Left renal pelvis (tissue), 4 donors: ENCODE measurements around the gene ANO10. TPM values are rescaled to one million over a fixed set of nuclear protein-coding genes. Genes with fewer than 3 reads are reported as not detected.
"Not testable (repeated sequence)": the region's sequence is repeated elsewhere in the genome, so short reads cannot be mapped to it uniquely, and the experiment has no call there.

ENCODE experiments used
- DNase-seq, 4 donors: peaks; one replicate each; pipeline ENCODE4 v3.0.0-alpha.2; 2013; ENCODE audit warnings: low read depth in 4 of 4, low spot score in 3 of 4
- polyA plus RNA-seq, 4 donors: library from polyadenylated mRNA; unstranded; fragments of 120-200 nt; gene quantifications; one replicate each; pipeline ENCODE4 v1.2.1, GENCODE V29; 2013; ENCODE audit not compliant: insufficient read length in 4 of 4

Gene ANO10
- polyA plus RNA-seq, 4 donors, result 33.3 to 49.5 (median 35.8) TPM

DNA sequence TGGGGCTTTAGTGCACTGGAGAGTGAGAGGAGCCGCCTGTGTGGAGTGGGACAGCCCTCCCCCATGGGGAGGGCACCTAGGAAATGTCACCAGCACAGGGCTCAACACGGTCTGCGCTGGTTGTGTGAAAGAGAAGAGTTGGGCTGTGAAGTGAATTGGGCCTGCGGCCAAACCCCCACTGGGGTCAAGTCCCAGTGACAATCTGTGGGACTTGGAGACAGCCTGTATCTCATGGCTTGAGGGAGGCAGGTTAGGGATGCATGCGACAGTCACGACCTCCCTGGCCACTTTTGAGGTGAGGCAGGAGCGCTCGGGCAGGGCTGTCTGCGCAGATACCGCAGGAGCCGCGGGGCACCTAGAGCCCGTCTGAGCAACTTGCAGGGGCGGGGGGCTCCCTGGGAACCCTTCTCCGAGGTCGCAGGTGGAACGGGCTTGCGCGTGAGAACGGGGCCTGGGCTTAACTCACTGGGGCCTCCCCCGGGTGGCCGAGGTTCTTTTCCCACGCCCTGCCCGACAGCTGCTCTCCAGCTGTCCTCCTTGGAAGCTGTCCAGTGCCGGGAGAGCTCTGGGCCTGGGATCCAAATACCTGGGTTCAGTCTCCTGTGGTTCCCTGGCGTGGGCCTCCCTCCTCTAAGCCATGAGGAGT, 258.1 kb downstream of the ANO10 start:
- DNase-seq, result no peak

DNA sequence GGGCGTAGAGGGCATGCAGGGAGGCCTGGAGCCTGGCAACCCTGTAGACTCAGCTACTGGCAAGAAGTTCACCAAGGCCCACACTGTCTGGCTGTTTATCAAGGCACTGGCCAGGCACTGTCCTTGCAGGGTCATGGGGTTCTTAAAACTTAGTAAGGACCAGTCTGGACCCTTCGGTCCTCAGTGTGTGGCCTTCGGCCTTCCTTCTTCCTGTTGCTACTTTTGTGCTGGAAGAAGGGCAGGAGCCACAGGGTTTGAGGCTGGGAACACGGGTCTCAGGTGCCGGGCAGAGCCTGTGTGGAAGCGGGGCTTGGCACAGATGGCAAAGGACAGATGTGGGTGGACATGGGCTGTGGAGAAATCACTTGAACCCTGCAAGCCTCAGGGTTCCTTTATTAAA, 258.9 kb downstream of the ANO10 start:
- no peak for DNase-seq

DNA sequence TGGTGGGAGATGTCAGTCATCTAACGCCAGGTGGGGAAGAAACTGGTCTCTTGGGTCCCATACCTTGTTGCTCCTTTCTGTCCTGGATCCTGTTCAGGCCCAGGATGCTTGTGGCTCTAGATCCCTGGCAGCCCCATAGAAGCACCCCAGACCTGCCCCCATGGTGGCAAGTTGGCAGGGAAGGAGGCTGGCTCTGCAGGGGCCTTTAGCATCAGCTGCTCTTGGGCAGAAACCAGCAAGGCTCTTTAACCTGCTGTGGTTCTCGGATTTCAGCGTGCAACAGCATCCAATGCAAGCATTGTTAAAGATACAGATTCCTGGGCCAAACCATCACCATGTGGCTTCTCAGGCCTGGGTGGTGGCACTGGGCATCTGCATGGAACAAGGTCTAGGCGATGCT, 259.6 kb downstream of the ANO10 start:
- no peak for DNase-seq

DNA sequence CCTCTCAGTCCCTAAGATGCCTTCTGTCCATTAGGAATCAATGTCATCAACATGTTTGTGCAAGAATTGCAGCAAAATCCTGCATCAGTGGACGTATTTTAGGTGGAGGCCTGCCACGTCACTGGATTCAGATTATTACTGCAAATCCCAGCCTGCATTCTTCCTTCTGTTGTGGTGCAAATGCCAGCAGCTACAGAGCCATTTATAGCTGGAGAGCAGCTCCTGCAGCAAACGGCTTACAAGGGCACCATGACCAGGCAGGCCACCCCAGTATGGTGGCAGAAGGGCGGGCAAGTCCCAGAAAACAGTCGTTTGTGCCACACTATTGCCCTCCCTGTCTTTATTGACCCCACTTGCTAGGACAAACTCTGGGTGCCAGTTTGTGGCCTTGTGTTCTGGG, 260.7 kb downstream of the ANO10 start:
- DNase-seq, result no peak

DNA sequence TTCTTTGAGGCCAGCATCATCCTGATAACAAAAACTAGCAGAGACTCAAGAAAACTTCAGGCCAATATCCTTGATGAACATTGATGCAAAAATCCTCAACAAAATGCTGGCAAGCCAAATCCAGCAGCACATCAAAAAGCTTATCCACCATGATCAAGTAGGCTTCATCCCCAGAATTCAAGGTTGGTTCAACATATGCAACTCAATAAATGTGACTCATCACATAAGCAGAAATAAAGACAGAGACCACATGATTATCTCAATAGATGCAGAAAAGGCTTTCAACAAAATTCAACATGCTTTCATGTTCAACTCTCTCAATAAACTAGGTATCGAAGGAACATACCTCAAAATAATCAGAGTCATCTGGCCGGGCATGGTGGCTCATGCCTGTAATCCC, 265.8 kb downstream of the ANO10 start:
- not testable (repeated sequence) for DNase-seq

DNA sequence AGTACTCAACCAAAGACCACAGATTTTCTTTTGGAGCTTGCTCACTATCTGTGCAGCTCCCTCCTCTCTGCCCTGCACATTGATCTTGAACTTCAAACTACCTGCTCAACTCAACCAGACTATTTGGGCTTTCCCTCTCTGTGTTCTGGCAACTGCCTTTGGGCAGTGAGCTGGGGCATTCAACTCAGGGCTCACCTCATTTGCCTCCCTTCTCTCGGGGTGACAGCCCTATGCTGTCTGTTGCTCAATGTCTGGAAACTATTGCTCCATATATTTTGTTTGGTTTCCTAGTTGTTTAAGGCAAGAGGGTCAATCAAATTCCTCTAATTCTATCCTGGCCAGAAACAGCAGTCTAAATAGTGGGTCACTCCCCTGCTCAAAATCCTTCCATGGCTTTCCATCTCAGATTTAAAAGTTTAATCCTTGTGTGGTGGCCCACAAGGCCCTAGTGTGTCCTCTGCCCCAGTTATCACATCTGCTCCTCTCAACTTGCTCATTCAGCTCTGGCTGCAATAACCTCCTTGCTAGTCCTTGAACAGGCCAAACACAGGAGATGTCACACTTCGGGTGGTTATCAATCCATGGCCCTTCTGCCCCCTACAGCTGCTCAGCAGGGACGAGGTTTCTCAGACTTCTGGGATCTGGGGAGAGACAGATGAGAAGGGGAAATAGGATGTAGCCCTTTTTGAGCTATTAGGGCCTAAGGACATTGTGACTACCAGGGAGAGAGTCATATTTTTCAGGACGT, 267.7 kb downstream of the ANO10 start:
- DNase-seq, result no peak

DNA sequence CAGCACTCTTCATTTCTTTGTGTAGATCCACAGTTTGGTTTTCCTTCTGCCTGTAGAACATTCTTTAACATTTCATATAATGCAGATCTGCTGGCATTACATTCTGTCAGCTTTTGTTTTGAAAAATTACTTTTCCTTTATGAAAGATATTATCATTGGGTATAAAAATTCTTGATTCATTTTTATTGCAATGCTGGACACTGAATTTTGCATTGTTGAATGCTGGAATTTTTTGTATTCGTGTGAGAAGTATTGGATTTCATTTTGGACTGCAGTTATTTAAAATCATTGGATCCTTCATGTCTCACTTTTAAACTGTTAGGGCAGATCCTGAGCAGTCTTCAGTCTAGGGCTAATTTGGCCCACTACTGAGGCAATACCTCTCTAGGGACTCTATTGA, 268.4 kb downstream of the ANO10 start:
- no peak for DNase-seq

DNA sequence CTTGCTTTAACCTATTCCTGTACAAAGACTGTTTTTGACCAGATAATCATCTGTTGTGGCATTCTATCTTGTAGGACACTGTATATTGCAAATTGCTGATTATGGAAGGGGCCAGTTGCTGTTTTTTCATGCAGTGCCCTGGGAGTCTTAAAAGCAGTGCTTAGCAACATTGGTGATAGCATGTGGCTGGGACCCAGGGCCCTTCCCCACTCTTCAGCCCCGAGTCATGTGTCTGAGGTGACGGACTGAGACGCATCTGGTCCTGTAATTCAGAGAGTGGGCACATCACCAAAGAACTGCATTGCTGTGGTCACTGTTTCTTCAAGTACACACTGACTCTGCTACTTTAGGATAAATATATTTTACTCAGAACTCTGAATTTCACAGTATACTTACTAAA, 272.1 kb downstream of the ANO10 start:
- no peak for DNase-seq

DNA sequence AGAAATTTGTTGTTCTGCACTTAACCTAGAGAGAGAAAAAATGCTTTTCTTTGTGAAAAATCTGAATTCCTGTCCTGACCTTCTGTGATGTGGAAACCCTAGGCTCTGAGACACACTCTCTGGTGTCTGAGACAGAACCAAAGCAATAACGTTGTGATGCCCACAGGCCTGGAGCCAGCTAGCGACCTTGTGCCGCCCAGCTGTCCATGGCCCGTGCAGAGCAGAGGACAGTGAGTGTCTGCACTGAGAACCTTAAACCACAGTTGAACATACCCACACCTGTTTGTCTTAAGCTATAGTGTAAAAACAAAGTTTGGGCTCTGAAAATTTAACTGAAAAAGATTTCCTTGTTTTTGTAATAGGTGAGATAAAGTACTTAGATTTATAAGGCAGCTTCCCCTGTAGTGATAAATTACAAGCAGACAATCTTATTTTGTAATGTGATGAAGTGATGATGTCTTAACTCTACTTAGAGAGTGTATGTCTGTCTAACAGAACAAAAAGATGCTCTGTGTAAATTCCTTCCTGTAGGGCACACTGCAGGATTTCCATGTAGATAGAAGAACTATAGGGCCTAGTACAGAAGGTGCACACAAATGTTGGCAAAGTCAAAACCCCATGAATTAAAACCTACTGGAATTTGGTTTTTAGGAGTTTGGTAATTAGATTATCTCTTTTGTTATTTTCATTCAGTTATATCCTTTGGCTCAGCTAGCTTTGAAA, 272.8 kb downstream of the ANO10 start:
- no peak for DNase-seq

DNA sequence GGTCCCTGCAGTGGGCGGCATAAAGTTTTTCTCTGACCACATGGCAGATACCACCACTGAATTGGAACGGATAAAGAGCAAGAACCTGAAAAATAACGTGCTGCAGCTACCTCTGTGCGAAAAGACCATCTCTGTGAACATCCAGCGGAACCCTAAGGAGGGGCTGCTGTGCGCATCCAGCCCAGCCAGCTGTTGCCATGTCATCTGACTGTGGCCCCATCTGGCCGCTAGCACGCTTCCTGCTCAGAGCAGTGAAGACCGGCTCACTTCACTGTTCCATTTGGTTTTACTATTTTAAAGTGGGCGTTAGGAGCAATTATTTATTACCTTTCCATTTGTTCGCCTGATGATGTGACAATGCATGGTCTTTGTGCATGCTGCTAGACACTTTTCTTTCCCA, 273.5 kb downstream of the ANO10 start:
- no peak for DNase-seq

DNA sequence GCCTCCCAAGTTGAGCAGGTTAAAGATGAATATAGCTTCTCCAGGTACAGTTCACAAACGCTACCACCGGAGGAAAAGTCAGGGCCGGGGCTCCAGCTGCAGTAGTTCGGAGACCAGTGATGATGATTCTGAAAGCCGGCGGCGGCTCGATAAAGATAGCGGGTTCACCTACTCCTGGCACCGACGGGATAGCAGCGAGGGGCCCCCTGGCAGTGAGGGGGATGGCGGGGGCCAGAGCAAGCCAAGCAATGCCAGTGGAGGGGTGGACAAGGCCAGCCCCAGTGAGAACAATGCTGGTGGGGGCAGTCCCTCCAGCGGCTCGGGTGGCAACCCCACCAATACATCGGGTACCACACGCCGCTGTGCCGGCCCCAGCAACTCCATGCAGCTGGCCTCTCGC, 274.0 kb downstream of the ANO10 start:
- DNase-seq, result no peak

DNA sequence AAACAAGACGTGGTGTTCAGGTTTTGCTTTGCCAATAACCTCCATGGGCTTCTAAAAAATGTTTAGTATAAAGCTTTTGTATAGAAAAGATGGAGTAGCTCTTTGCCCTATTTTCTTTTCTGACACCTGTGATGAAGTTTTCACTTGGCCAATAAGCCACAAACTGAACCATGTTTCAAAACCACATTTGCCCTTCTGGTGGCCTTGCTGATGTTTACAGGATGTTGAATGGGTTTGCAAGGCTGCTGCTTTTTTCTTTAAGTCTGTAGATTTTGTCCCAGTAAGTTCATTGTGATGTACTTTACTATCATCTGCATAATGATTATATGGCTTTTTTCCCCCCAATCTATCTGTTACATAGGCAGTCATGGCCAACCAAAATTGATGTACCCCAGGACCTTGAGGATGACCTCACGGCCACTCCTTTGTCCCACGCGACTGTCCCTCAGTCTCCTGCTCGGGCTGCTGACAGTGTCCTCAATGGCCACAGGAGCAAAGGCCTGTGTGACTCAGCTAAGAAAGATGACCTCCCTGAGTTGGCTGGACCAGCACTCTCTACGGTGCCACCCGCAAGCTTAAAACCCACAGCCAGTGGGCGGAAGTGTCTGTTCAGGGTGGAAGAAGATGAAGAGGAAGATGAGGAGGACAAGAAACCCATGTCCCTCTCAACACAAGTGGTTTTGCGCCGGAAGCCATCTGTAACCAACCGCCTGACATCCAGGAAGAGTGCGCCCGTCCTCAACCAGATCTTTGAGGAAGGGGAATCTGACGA, 274.6 kb downstream of the ANO10 start:
- DNase-seq, result no peak

DNA sequence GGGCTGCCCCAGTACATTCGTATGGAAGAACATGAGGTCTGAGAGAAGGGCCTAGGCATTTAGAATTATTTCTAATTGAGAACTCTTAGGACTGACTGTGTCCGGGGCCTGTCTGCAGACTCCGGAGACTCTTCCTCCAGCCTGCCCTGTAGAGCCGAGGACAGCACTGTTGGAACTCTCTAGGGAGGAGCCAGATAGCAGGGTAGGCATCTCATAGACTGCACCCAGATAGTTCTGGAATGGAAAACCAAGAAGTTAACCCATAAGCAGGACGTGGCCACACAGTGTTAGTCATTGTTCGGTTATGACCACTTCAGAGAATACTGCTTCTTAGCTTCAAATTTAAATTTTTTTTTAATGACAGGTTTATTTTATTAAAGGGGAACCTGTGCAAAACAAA, 275.9 kb downstream of the ANO10 start:
- DNase-seq, result no peak

DNA sequence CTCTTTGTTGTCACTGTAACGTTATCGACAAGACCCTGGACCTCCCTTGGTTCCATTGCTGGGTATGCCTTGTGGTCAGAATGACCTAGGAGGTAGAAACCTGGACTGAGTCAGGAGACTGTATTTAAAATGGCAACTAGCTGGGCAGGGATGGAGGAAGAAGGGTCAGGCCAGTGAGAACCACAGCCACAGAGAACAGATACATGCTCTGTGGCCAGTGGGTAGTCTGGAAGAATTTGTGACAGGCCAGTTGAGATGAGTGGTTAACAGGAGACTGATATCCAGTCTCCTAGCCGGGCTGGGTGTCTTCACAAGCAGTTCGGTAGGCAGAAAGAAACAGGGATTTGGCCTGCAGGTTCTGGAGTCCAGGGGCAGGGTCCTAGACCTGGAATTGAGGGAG, 276.6 kb downstream of the ANO10 start:
- no peak for DNase-seq

DNA sequence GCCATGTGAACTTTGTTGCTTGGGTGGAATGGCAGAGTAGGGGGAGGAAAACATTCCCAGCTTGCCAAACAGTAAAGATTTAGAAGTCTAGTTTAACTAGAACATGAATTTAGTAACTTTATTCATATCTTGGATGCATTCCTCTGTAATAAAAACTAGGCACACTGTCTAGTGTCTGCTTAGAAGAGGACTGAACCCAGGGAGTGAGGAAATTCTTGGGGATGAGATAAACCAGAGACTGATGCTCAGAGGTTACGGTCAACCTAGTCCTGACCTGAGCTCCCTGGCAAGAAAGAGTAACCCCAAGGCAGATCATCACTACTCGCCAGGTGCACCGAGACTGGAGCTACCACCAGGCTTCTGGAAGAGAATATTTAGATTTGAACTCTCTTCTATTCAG, 277.3 kb downstream of the ANO10 start:
- no peak for DNase-seq

DNA sequence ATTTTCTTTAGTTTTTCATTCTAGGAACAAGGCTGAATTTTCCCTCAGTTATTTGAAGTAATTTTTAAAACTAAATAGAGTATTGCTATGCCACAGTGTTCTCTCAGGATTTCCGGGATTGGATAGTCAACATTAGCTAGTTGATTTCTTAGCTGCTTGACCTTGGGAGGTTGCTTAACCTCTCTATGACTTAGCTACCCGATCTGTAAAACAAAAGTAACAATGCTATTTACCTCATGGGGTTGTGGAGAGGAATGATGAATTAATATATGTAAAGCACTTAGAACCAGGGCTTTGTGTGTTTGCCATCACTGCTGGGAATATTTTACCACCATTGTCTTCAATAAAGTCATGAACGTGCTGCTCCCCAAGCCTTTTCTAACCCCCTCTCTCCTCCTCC, 278.0 kb downstream of the ANO10 start:
- no peak for DNase-seq

DNA sequence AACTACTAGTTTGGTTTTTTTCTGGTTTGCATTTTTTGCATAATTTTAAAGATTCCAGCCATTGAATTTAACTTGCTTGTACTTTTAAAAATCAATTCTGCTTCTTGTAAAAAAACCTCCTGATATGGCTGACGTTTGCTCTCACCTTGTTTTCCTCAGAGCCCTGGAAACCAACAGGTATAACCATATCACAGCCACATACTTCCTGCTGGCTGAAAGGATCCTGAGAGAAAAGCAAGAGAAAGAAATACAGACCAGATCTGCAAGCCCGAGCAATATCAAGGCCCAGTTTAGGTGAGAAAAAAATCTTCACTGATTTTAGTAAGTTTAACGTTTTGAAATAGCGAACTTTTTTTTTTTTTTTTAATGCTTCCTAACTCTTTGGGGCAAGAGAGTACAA, 278.6 kb downstream of the ANO10 start:
- no peak for DNase-seq

DNA sequence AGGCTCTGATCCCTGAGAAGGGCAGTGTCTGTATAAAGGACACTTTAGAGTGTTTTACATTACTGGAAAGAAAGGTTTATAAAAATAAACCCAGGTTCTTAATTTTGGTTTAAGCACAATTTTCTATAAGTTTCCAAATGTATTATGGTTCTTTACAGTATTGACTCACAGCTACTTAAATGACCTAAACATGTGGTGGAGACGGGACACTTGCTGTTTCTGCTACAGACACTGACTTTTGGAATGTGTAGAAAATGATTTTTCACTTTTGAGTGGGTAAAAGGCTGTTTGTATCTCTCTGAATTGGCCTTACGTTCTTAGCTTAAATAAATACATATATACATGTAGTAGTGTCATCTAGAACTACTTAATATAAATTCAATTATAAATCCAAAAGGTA, 280.0 kb downstream of the ANO10 start:
- DNase-seq, result no peak

DNA sequence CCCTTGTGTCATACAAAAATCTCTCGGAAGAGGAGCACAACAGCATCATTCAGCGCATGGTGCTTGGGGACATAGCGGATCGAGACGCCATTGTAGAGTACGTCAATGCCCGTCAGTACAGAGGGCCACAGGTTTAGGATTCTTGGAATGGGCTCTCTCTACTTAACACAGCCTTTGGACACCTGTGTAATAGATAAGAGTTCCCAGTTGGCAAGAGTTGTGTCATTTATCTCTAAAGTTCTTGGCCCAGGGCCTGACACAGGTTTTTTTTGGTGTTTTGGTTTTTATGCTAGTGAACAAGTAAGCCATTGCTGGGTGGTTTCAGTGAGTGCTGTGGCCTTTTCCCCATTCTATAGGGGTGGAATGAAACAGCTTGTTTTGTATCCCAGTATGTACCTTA, 281.4 kb downstream of the ANO10 start:
- no peak for DNase-seq

DNA sequence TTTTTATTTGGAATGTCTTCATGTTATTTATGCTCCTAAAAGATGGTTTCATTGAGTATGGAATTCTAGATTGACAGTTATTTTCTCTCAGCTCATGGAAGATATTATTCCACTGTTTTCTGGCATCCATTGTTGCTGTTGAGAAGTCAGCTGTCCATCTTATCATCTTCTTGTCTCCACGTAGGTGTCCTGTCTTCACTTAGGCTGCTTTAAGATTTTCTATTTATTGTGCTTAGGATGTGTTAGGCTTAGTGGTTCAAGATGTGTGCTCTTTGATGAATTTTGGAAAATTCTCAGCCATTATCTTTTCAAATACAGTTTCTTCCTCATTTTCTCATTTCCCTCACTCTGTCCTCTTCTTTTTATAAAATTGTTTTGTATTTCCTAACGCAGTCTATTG, 283.5 kb downstream of the ANO10 start:
- DNase-seq, result no peak

DNA sequence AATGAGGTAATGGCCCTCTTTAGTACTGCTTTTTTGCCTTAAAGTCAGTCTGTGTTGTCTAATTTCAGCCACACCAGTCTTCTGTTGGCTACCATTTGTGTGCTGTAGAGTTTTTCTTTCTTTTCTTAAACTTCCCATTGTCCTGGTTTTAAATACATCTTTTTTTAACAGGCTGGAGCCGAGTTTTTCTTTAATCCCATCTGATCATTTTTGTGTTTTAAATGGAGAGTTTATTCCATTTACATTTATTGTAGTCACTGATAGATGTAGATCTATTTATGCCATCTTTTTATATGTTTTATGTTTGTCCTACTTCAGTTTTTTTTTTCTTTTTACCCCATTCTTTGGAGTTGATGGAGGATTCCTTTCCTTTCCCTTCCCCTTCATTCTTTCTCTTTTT, 286.0 kb downstream of the ANO10 start:
- no peak for DNase-seq
